HG03442 (cell line): Measurements from ENCODE around the gene TMEM225B.
"Not testable (repeated sequence)": the region's sequence is repeated elsewhere in the genome, so short reads cannot be mapped to it uniquely, and the experiment has no call there.

Source experiments
- ATAC-seq: cut with Tn5 transposase; IDR thresholded peaks from one replicate; pipeline ENCODE4 v1.9.1; 2021; ENCODE audit warnings: mild to moderate bottlenecking, moderate library complexity; ENCODE audit not compliant: unreplicated experiment

TMEM225B gene

DNA sequence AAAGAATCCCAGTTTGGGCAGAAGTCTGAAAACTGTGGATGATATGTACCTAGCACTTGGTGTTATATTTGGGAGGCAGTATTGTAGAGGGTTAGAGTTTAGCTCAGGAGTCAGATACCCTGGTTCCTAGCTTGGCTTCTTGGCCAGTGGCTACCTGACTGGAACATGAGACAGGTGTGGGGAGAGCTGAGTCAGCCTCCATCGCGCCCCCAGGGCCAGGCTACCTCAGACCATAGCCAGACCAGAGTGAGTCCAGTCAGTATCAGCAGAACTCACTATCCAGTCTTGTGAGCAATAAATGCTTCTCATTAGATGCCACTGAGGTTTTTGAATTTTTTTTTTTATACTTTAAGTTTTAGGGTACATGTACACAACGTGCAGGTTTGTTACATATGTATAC is 55.7 kb downstream of the TMEM225B start:
- ATAC-seq = no peak

DNA sequence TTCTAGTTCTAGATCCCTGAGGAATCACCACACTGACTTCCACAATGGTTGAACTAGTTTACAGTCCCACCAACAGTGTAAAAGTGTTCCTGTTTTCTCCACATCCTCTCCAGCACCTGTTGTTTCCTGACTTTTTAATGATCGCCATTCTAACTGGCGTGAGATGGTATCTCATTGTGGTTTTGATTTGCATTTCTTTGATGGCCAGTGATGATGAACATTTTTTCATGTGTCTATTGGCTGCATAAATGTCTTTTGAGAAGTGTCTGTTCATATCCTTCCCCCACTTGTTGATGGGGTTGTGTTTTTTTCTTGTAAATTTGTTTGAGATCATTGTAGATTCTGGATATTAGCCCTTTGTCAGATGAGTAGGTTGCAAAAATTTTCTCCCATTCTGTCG is 56.6 kb downstream of the TMEM225B start:
- not testable (repeated sequence) for ATAC-seq

DNA sequence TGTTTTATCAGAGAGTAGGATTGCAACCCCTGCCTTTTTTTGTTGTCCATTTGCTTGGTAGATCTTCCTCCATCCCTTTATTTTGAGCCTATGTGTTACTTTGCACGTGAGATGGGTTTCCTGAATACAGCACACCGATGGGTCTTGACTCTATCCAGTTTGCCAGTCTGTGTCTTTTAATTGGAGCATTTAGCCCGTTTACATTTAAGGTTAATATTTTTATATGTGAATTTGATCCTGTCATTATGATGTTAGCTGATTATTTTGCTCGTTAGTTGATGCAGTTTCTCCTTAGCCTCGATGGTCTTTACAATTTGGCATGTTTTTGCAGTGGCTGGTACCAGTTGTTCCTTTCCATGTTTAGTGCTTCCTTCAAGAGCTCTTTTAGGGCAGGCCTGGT is 59.8 kb downstream of the TMEM225B start:
- not testable (repeated sequence) for ATAC-seq
